Measurements from ENCODE around the gene C16orf54. TPM values are rescaled to one million over a fixed set of nuclear protein-coding genes. Genes with fewer than 3 reads are reported as not detected.
"Not testable (repeated sequence)": the region's sequence is repeated elsewhere in the genome, so short reads cannot be mapped to it uniquely, and the experiment has no call there.

Gene C16orf54
- polyA plus RNA-seq, 4 donors: 0.22 to 2.2 (median 1.2) TPM

- no peak overlapping the region for H3K27ac ChIP-seq (ENCODE audit: low read depth in 1 of 3, low read length in 2 of 3)
- no peaks in the 10 kb centered on the region for H3K27me3 ChIP-seq (ENCODE audit: control insufficient read depth in 3 of 3, insufficient read depth in 3 of 3, low read length in 3 of 3)
- peaks cover 0 to 7% of the 10 kb centered on the region in 2 donors for H3K9me3 ChIP-seq (ENCODE audit: control insufficient read depth in 2 of 2, insufficient read depth in 1 of 2, low read depth in 1 of 2, low read length in 1 of 2)
- no peak for DNase-seq
- WGBS, 3 donors: 95 to 98% (median 95%) methylated on average over 26 to 30 of the region's 30 CpGs
- no peak for FAIRE-seq
- no peaks in the 10 kb centered on the region for H3K4me1 ChIP-seq (ENCODE audit: control insufficient read depth in 3 of 3, insufficient read depth in 2 of 3, low read depth in 1 of 3, low read length in 2 of 3)
- no peaks in the 10 kb centered on the region for H3K36me3 ChIP-seq (ENCODE audit: control insufficient read depth in 3 of 3, insufficient read depth in 2 of 3, low read depth in 1 of 3, low read length in 3 of 3)
- H3K4me3 ChIP-seq (ENCODE audit: low read depth in 1 of 3, low read length in 3 of 3): no peak overlapping the region
Measured at GRCh38 chr16:29747947-29748759, 2.4 kb upstream of the C16orf54 start.

GRCh38 chr16:29746518-29746917 is 728 bp upstream of the C16orf54 start:
- FAIRE-seq; DNase-seq; H3K4me3 ChIP-seq (ENCODE audit: low read depth in 1 of 3, low read length in 3 of 3); H3K27me3 ChIP-seq (ENCODE audit: control insufficient read depth in 3 of 3, insufficient read depth in 3 of 3, low read length in 3 of 3); H3K4me1 ChIP-seq (ENCODE audit: control insufficient read depth in 3 of 3, insufficient read depth in 2 of 3, low read depth in 1 of 3, low read length in 2 of 3); H3K36me3 ChIP-seq (ENCODE audit: control insufficient read depth in 3 of 3, insufficient read depth in 2 of 3, low read depth in 1 of 3, low read length in 3 of 3); H3K9me3 ChIP-seq (ENCODE audit: control insufficient read depth in 2 of 2, insufficient read depth in 1 of 2, low read depth in 1 of 2, low read length in 1 of 2): not testable (repeated sequence)
- peak overlapping the region in 2 of 3 donors; percentile 16 to 78 for H3K27ac ChIP-seq (ENCODE audit: low read depth in 1 of 3, low read length in 2 of 3)
- WGBS, 3 donors: 58 to 70% (median 59%) methylated on average over 3 to 4 of the region's 4 CpGs

GRCh38 chr16:29745121-29745852 is 503 bp downstream of the C16orf54 start:
- Histone ChIP-seq H3K9me3 (ENCODE audit: control insufficient read depth in 2 of 2, insufficient read depth in 1 of 2, low read depth in 1 of 2, low read length in 1 of 2) (peaks cover 0 to 7% of the 10 kb centered on the region in 2 donors), H3K27me3 (ENCODE audit: control insufficient read depth in 3 of 3, insufficient read depth in 3 of 3, low read length in 3 of 3) (no peaks in the 10 kb centered on the region), H3K27ac (ENCODE audit: low read depth in 1 of 3, low read length in 2 of 3) (peak overlapping the region in 2 of 3 donors; percentile 54 to 78), H3K36me3 (ENCODE audit: control insufficient read depth in 3 of 3, insufficient read depth in 2 of 3, low read depth in 1 of 3, low read length in 3 of 3) (no peaks in the 10 kb centered on the region), H3K4me1 (ENCODE audit: control insufficient read depth in 3 of 3, insufficient read depth in 2 of 3, low read depth in 1 of 3, low read length in 2 of 3) (peaks cover 0 to 14% (median 0%) of the 10 kb centered on the region in 3 donors), H3K4me3 (ENCODE audit: low read depth in 1 of 3, low read length in 3 of 3) (peak overlapping the region; percentile 3 to 61 (median 51))
- DNase-seq: no peak
- 62 to 87% (median 75%) methylated on average over 16 of the region's 16 CpGs for WGBS, 3 donors
- no peak for FAIRE-seq

GRCh38 chr16:29744541-29745101 is 1.2 kb downstream of the C16orf54 start:
- Histone ChIP-seq H3K9me3 (ENCODE audit: control insufficient read depth in 2 of 2, insufficient read depth in 1 of 2, low read depth in 1 of 2, low read length in 1 of 2) (peaks cover 0 to 7% of the 10 kb centered on the region in 2 donors), H3K27me3 (ENCODE audit: control insufficient read depth in 3 of 3, insufficient read depth in 3 of 3, low read length in 3 of 3) (no peaks in the 10 kb centered on the region)

GRCh38 chr16:29743827-29744531 is 1.8 kb downstream of the C16orf54 start:
- Histone ChIP-seq H3K4me3 (ENCODE audit: low read depth in 1 of 3, low read length in 3 of 3) (no peak overlapping the region), H3K4me1 (ENCODE audit: control insufficient read depth in 3 of 3, insufficient read depth in 2 of 3, low read depth in 1 of 3, low read length in 2 of 3) (peaks cover 0 to 24% (median 0%) of the 10 kb centered on the region in 3 donors), H3K27me3 (ENCODE audit: control insufficient read depth in 3 of 3, insufficient read depth in 3 of 3, low read length in 3 of 3) (no peaks in the 10 kb centered on the region), H3K9me3 (ENCODE audit: control insufficient read depth in 2 of 2, insufficient read depth in 1 of 2, low read depth in 1 of 2, low read length in 1 of 2) (peaks cover 0 to 6% of the 10 kb centered on the region in 2 donors), H3K36me3 (ENCODE audit: control insufficient read depth in 3 of 3, insufficient read depth in 2 of 3, low read depth in 1 of 3, low read length in 3 of 3) (no peaks in the 10 kb centered on the region), H3K27ac (ENCODE audit: low read depth in 1 of 3, low read length in 2 of 3) (peak overlapping the region in 1 of 3 donors; percentile 78)
- WGBS, 3 donors: 85 to 86% (median 86%) methylated on average over 19 to 21 of the region's 21 CpGs
- FAIRE-seq: no peak
- no peak for DNase-seq

More at GRCh38 chr16:29744541-29745101, 1.2 kb downstream of the C16orf54 start:
- peak overlapping the region in 2 of 3 donors; percentile 33 to 78 for H3K27ac ChIP-seq (ENCODE audit: low read depth in 1 of 3, low read length in 2 of 3)
- H3K36me3 ChIP-seq (ENCODE audit: control insufficient read depth in 3 of 3, insufficient read depth in 2 of 3, low read depth in 1 of 3, low read length in 3 of 3): no peaks in the 10 kb centered on the region
- FAIRE-seq (no peak), DNase-seq (no peak)
- H3K4me1 ChIP-seq (ENCODE audit: control insufficient read depth in 3 of 3, insufficient read depth in 2 of 3, low read depth in 1 of 3, low read length in 2 of 3): peaks cover 0 to 20% (median 0%) of the 10 kb centered on the region in 3 donors
- 82 to 91% (median 85%) methylated on average over 18 to 20 of the region's 20 CpGs for WGBS, 3 donors
- peak overlapping the region in 2 of 3 donors; percentile 51 to 61 for H3K4me3 ChIP-seq (ENCODE audit: low read depth in 1 of 3, low read length in 3 of 3)

GRCh38 chr16:29743475-29743826 is 2.3 kb downstream of the C16orf54 start:
- Histone ChIP-seq H3K4me3 (ENCODE audit: low read depth in 1 of 3, low read length in 3 of 3) (no peak overlapping the region), H3K4me1 (ENCODE audit: control insufficient read depth in 3 of 3, insufficient read depth in 2 of 3, low read depth in 1 of 3, low read length in 2 of 3) (peaks cover 0 to 27% (median 0%) of the 10 kb centered on the region in 3 donors), H3K27ac (ENCODE audit: low read depth in 1 of 3, low read length in 2 of 3) (peak overlapping the region in 1 of 3 donors; percentile 17), H3K27me3 (ENCODE audit: control insufficient read depth in 3 of 3, insufficient read depth in 3 of 3, low read length in 3 of 3) (no peaks in the 10 kb centered on the region), H3K9me3 (ENCODE audit: control insufficient read depth in 2 of 2, insufficient read depth in 1 of 2, low read depth in 1 of 2, low read length in 1 of 2) (peaks cover 0 to 5% of the 10 kb centered on the region in 2 donors), H3K36me3 (ENCODE audit: control insufficient read depth in 3 of 3, insufficient read depth in 2 of 3, low read depth in 1 of 3, low read length in 3 of 3) (no peaks in the 10 kb centered on the region)
- 78 to 92% (median 81%) methylated on average over 5 of the region's 5 CpGs for WGBS, 3 donors
- no peak for DNase-seq
- no peak for FAIRE-seq

- H3K4me1 ChIP-seq (ENCODE audit: control insufficient read depth in 3 of 3, insufficient read depth in 2 of 3, low read depth in 1 of 3, low read length in 2 of 3): peaks cover 0 to 33% (median 2%) of the 10 kb centered on the region in 3 donors
Measured at GRCh38 chr16:29742683-29743275, 3.0 kb downstream of the C16orf54 start.

More at GRCh38 chr16:29742683-29743275, 3.0 kb downstream of the C16orf54 start:
- Histone ChIP-seq H3K27me3 (ENCODE audit: control insufficient read depth in 3 of 3, insufficient read depth in 3 of 3, low read length in 3 of 3) (no peaks in the 10 kb centered on the region), H3K36me3 (ENCODE audit: control insufficient read depth in 3 of 3, insufficient read depth in 2 of 3, low read depth in 1 of 3, low read length in 3 of 3) (no peaks in the 10 kb centered on the region), H3K9me3 (ENCODE audit: control insufficient read depth in 2 of 2, insufficient read depth in 1 of 2, low read depth in 1 of 2, low read length in 1 of 2) (peaks cover 0 to 11% of the 10 kb centered on the region in 2 donors), H3K4me3 (ENCODE audit: low read depth in 1 of 3, low read length in 3 of 3) (no peak overlapping the region), H3K27ac (ENCODE audit: low read depth in 1 of 3, low read length in 2 of 3) (no peak overlapping the region)
- WGBS, 3 donors: 65 to 77% (median 69%) methylated on average over 7 of the region's 7 CpGs
- no peak for FAIRE-seq
- DNase-seq: no peak

All from small intestine (tissue), 7 donors.